ENCODE data around the gene ALDOB. TPM values are rescaled to one million over a fixed set of nuclear protein-coding genes. Genes with fewer than 3 reads are reported as not detected.

Gene ALDOB
- total and polyA plus RNA-seq, 2 donors (not counting 3 experiments of a cell fraction or from before 2014, with no cell fraction given) = not detected

DNA sequence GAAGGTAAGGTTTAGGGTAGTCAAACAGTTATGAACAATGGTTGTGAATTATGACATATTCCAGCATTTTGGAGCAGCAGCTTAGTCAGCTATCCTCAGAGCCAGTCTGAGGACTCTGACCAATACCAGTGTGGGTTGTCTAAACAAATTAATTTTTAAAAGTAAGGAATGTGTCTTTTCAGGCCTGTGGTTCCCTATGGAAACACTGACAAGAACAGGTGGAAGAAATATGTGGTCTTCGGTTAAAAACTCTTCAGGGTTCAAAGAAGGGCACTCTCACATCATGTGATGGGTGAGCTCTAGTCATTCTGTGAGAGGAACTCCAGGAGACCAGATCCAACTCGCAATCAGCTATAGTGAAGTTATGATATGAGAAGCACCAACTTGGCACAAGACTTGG, 33.5 kb upstream of the ALDOB start:
- no peaks in the 10 kb centered on the region for H3K9me3 ChIP-seq (replicated peaks; ENCODE audit: control insufficient read depth, insufficient read depth, low read length)
- no peak for TF ChIP-seq CTCF (IDR thresholded peaks at IDR 0.05; ENCODE audit: extremely low read depth in 1 of 2, insufficient read depth in 1 of 2, low read depth in 1 of 2, low read length in 2 of 2)
- TF ChIP-seq JUN (IDR thresholded peaks at IDR 0.05; ENCODE audit: borderline replicate concordance, insufficient read depth, insufficient read length, low read depth) = no peak
- TF ChIP-seq FOS (IDR thresholded peaks at IDR 0.05; ENCODE audit: borderline replicate concordance, insufficient read depth, low read length) = no peak
- TF ChIP-seq EZH2 (IDR thresholded peaks at IDR 0.05; ENCODE audit: borderline replicate concordance, low read depth, low read length, severe bottlenecking) = no peak
- no peak for TF ChIP-seq POLR2AphosphoS5 (IDR thresholded peaks at IDR 0.05; ENCODE audit: insufficient read depth, low read depth, low read length)
- no peak for TF ChIP-seq POLR2A (IDR thresholded peaks at IDR 0.05; ENCODE audit: low read depth, low read length)
- no peak for TF ChIP-seq MAX (IDR thresholded peaks at IDR 0.05; ENCODE audit: insufficient read depth, insufficient read length)
- no peak for TF ChIP-seq MYC (IDR thresholded peaks at IDR 0.05; ENCODE audit: low read depth, low read length)
- no peak for TF ChIP-seq GATA2 (IDR thresholded peaks at IDR 0.05; ENCODE audit: insufficient read depth, insufficient read length, low read depth, low read length)
- H3K4me3 ChIP-seq (replicated peaks in 1 of 3; ENCODE audit: insufficient read depth in 1 of 3, low read depth in 1 of 3, low read length in 3 of 3) = no peak overlapping the region
- H3K79me2 ChIP-seq (ENCODE audit: control insufficient read depth, insufficient read depth, low read length) = no peaks in the 10 kb centered on the region
- no peak overlapping the region for H3K27ac ChIP-seq (ENCODE audit: insufficient read depth, low read depth, low read length)
- H3K4me2 ChIP-seq (ENCODE audit: insufficient read depth, low read length) = no peak overlapping the region
- POLR2A ChIA-PET = no interaction called here
- dilution Hi-C loops (cut with MboI; ENCODE audit: extremely low pct_ligation_motif_present, low sequenced_read_pairs) = no loop called here
- DNase-seq (ENCODE audit: low read depth, low spot score) = no peak
- no peaks in the 10 kb centered on the region for H3K4me1 ChIP-seq (ENCODE audit: control insufficient read depth, extremely low read depth, insufficient read depth, low read length)
- intact Hi-C loops (cut with micrococcal nuclease) = no loop called here
- H3K9ac ChIP-seq (replicated peaks; ENCODE audit: extremely low read depth, insufficient read depth, low read length) = no peak overlapping the region
- H3K27me3 ChIP-seq (ENCODE audit: control insufficient read depth in 2 of 2, insufficient read depth in 2 of 2, low read length in 2 of 2) = no peaks in the 10 kb centered on the region
- no peaks in the 10 kb centered on the region for H3K9me1 ChIP-seq (replicated peaks; ENCODE audit: control insufficient read depth, extremely low read depth, insufficient read depth, low read length)
- no peak for FAIRE-seq
- H4K20me1 ChIP-seq (replicated peaks; ENCODE audit: control insufficient read depth, extremely low read depth, insufficient read depth, low read length) = no peaks in the 10 kb centered on the region
- H3K36me3 ChIP-seq (ENCODE audit: control insufficient read depth in 2 of 2, extremely low read depth in 1 of 2, insufficient read depth in 2 of 2, low read length in 2 of 2) = no peaks in the 10 kb centered on the region
- BruUV-seq (replicated peaks) = no TSS peak
- H2AFZ ChIP-seq (ENCODE audit: low read depth, low read length) = no peak overlapping the region
- CTCF ChIA-PET = interaction anchor here (1.2 to 1.8 kb wide), 3 partner anchors 10 to 98 kb away, joined by 3 to 10 read pairs (median 4); no protein-coding TSS in a partner anchor
